HG03175 (cell line): ENCODE data around the gene NKD1.

ENCODE experiments used
- ATAC-seq: cut with Tn5 transposase; IDR thresholded peaks from one replicate; pipeline ENCODE4 v1.9.1; 2021; ENCODE audit warnings: mild to moderate bottlenecking, moderate library complexity; ENCODE audit not compliant: unreplicated experiment

NKD1 gene

DNA sequence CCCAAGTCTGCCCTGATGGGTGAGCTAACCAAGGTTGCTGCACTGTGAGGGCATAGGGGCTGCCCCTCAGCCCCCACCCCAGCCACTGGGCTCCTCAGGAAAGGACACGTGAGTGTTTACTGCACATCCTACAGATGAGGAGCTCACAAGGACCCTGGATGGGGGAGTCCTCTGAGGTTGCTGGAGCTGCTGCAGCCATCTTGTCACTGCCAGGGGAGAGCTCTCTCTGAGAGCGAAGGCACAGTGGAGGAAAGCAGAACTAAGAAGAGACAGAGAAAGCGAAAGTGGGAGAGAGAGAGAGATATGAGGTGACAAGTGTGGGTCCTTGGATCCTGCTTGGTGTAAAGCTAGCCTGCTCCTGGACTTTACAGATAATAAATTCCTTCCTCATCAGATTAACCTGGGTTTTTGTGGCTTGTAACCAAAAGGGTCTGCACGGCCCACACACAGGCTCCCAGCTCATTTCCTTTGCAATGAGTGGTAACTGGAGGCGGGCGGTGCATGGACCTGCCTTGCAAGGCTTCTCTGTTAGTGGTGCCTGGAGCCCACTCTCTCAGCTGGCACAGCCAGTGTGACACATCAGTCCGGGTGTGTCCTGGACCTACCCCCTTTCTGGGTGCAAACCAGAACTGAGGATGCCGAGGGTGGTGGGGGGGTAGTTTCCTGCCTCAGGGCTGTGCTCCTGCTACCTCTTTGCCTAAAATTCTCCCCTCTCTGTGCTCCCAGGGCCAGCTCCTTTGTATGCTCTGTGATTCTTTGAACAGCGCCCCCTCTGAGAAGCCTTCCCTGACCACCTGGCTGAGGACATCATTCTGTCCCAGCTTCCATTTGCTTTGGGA lies 118.7 kb downstream of the NKD1 start:
- ATAC-seq, result peak; percentile 91

DNA sequence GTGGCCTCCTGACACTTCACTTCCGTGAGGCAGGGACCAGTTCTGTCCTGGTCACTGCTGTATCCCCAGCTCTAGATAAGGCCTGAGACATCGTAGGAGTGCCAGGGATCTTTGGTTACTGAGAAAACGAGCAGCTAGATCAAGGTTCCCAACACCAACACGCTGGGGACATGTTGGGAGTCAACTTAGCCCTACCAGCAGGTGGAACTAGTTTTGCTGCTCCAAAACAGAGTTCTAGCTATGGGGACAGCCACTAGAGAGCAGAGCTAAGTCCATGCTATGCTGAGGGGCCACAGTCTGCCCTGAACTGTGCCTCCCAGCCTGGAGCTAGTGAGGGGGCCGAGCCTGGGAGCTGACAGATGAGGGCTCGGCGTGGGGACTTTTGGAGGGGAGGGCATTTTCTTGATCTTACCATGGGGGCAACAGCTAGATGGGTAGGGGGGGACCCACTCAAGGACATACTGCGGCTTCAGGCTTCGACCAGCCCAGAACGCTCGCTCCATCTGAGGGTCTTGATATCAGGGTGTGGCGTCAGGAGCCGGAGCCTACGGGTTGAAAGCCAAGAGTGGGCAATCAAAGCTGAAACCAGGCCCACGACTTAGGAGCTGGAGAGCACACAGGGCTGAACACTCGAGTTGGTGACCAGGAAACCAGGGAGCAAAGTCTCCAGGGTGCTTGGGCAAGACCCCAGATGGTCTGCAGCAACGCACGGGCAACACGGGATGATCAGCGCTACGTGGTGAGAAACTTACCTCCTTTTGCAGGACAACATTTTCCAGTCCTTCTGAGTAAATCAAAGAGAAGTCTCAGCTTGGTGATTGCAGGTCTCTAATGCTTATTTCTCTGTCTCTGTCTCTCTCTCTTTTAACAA lies 119.5 kb downstream of the NKD1 start:
- ATAC-seq, result no peak

DNA sequence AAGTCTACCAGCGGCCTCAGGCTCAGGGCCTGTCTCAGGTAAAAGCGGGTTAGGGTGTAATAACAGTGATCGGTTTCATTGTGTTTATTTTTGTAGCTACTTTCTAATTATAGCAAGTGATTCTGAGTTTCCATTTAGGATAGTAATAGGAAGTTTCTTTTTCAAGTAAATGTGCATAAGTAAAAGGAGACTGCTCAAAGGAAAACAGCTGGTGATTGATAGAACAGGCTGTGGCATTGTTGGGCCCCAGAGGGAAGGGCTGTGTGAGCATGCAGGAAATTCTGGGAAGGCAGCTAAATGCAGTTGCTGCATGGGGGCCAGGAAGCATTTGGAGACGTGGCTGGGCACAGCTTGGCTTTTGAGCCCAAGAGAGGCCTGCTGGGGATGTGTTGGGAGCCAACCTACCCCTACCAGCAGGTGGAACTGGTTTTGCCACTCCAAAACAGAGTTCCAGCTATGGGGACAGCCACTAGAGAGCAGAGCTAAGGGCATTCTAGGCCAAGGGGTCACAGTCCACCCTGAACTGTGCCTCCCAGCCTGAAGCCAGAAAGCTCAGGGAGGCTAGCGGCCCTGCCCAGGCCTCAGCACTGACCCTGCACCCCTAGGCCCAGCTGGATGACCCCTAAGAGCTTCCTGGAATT lies 120.3 kb downstream of the NKD1 start:
- ATAC-seq, result no peak

DNA sequence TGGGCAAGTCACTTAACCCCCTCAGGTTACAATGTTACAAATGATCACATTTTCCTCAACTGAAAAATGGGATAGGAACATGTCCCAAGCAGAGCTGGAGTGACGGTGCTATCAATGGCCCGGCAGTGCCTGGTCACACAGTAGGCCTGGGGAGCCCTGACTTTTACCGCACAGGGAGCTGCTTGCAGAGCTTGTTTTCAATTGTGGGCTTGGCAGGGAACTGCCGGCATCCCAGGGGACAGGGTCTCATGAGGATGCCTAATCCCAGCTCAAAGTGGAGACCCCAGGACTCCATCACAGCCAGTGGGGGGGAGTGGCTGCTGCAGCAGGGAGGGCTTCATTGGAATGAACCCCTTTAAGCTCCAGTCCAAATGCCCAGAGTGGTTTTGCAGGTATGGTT lies 121.5 kb downstream of the NKD1 start:
- ATAC-seq, result no peak

DNA sequence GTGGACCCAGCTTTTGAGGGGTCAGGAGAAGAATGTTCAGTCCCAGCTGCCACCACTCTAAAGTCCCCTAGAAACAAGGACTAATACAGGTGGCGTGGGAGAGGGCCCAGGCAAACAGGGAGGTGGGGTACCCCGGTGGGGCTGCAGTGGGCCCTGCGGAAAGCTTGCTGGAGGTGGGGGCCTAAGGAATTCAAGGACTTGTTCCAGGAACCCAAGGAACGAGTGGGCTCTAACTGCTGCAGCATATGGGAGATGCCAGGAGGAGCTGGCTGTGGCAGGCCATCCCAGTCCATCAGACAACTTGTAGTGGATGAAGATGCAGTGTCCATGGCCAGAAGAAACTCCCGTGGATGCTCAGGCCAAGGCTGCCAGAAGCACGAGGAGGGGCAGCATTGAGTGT lies 122.3 kb downstream of the NKD1 start:
- ATAC-seq, result no peak

DNA sequence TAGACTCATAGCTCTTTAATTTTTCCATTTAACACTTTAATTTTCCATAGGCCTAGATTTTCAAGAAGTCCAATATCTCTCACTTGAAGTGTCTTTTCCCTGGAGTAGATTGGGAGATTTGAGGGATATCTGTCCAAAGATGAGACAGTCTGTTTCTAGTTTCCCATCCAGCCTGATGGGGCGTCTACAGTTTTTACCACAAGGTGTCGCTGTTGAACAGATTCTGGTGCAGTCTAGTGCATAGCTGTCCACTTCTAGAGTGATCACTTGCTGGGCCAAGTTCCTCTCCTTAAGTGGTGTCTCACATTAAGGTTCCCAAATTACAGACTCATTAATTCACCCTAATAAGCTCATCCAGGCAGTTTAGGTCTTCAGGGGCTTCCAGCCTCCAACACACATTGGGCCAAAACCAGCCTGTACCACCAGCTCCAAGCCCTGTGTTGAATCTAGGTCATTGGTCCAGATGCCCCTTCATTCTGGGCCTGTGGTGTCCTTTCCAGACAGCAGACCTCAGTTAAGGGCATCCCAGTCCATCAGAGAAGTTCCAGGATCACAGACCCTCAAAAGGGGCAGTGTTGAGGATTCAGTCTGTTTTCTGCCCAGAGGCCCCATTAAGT lies 123.6 kb downstream of the NKD1 start:
- no peak for ATAC-seq

DNA sequence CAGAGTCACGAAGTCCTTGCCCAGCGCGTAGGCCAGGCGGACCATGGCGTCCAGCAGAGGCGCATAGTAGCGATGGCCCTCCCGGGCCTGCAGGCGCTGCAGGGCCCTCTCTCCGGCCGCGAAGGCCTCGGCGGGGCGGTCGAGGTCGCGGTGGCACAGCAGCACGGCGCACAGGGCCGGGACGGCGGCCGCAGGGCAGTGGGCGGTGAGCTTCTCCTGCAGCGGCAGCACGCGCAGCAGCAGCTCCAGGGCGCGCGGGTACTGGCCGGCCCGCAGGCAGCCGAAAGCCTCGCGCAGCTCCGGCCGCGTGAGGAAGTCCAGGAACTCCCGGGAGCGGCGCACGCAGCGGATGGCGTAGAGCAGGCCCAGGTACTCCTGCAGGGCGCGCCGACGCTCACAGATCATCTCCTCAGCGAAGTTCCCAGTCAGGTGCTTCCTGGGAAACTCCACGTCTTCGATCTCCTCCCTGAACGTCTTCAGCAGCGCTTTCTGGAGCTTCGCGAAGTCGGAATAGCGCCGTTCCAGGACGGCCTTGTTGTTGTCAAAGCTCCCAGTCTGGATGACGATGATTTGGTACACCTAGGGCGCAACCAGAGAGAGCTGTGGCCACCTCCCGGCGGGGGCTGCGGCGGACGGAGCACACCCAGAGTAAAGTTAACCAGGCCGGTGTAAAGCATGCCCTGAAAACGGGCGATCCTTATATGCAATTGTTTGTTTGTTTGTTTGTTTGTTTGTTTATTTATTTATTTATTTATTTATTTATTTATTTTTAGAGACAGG lies 125.5 kb downstream of the NKD1 start:
- no peak for ATAC-seq

DNA sequence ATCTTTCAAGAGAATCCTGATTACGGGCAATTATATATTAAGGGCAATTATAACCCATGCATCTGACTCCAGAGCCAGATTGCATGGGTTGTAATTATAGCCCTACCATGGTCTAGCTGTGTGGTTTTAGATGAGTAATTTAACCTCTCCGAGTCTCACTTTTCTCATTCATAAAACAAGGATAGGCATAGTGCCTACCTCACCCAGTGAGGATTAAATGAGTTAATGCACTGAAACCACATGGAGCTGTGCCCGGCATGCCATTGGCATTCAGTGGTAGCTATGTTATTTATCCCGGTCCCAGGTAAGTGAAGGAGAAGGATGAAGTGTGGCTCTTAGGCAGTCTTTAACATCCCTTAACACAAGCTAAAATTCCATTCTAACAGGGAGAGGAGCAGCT lies 126.6 kb downstream of the NKD1 start:
- ATAC-seq, result no peak

DNA sequence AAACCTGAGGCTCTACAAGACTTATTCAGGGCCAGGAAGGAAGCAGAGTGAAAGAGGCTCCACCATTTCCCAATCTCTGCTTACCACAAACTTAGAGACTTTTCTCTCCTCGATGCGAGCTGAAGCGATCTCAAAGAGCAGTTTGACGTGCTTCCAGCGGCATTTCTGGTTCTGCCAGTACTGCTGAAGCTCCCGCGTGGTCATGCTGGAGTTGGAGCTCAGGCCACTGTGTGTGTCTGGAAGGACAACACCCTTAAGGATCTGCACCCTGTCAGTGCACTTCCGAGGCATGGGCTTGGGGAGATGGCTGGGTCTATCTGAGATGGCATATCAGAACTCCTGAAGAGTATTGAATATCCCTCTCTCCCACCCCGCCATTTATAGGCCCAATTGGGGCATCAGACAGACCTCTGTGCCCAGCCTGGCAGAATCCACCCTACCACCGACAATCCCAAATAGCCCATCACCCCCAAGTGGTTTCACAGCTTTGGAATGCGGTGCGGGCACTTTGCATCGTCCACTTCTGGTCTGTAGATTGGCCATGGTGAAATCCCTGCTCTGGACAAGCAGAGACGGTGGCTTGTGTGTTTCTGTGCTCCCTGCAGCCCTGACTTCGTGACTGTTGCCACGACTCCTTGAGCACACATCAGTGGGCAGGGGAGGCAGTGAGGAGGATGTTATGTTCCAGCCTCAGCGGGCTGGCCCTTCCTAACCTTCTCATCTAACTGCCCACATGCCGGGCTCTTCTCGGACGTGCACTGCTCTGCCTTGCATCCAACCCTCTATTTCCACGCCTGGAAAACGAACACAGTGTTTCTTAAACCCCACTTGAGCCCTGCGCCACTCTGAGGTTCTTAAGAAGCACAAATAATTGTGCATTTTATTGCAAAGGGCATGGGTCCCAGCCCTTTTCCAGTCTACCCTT lies 127.8 kb downstream of the NKD1 start:
- no peak for ATAC-seq

DNA sequence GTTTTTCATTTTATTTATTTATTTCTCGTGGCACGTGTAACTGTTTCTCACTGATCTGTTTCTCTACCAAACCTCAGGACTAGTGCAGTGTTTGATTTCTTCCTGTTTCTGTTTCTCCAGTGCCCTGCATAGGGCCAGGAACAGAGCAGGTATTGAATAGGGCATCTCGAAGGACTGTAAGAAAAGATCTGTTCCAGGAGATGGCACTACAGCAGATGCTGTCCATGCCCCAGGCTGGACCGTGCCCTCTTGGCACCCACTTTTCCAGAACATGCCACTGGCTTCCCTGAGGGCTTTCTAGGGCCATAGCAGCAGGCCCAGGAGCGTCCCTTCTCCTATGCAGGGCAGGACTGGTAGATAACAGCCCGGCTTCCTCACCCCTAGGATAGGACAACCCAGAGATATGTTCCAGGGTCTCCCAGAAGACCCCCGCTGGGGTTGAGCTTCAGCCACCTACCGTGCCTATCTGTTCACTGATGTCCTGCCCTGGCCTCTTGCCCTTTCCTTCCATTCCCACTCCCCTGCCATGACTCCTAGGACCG lies 128.6 kb downstream of the NKD1 start:
- no peak for ATAC-seq

DNA sequence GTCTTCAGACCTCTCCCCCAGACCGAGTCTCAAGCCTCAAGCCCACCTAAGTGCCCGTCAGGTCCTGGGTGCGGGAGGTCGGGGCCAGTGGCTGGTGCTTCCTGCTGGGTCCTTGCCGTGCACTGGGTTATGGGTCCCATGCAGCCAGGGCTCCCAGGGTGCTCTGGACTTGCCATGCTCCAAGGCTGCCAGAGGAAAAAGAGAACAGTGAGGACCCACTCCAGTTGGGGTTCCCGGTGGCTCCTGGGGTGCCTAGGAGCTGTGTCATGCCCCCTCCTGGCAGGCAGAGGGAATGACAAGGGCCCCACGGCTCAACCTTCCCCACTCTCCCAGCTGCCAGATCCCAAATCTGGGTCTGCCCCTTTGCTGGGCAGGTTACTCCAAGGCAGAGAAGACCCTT lies 129.2 kb downstream of the NKD1 start:
- no peak for ATAC-seq

DNA sequence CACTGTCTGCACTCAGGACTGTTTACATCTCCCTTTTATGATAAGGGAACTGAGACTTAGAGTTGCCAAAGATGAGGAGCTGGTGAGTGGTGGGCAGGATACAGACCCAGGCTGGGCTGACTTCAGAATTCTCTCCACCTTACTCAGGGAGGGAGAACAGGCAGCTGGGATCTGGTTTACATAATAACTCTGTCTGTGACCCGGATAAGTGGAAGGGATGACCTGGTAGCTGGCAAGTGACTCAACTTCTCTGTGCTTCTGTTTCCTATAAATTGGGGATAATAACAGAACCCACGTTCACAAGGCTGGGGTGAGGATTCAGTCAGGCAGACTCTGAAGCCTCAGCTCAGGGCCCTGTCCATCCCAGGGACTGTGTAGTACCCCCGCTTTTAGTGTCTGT lies 130.3 kb downstream of the NKD1 start:
- ATAC-seq, result no peak

DNA sequence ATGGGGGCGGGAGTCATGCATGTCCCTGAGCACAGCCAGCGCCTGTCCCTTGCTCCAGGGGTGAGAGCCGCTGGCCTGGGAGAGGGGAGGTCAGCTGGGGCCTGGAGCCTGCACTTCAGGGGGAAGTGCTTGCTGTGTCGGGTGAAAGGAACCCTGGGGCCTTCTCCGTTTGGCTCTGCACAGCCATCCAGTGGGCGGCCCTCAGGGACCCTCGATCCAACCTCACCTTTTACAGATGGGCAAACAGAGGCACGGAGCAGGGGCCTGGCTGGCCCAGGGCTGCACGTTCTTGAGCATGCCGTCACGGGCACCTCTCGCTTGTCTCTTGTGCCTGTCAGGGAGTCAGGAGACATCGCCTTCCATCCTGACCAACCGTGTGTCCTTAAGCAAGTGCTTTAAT lies 131.1 kb downstream of the NKD1 start:
- ATAC-seq, result no peak

DNA sequence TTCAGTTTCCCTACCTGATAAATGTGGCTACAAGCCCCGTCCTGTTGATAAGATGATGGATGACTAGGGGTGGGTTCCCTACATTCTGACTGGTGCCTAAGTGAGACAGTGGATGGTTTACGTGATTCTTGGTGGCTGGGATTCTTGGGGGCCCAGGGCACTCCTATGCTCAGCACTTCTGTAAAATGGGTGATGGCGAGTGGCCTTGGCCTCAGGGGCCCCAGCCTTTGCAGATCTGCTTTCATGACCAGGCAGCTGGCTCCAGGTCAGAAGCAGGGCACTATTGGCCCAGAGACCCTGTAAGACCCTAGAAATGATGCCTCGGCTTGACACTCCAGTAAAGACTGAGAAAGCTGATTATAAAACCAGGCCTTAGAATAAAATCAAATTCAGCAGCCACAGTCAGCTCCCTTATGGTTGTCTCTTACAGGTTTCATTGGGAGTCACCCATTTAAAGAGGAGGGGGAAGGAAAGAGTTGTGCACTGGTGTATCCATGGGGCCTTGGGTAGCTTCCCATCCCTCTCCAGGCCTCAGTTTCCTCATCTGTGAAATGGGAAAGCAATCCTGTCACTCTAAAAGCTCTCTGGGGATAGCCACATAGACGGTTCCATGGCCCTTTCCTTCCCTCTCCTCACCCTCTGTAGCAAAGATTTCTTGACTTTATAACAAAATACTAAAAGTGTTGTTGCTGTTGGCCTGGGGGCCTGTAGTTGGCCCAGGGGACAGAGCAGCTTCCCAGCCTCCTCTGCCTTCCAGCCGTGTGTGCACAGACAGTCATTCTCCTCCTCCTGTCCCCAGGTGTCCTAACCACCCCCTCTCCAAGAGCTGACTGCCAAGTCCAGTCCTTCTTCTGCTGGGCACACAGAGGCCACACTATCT lies 131.7 kb downstream of the NKD1 start:
- no peak for ATAC-seq

DNA sequence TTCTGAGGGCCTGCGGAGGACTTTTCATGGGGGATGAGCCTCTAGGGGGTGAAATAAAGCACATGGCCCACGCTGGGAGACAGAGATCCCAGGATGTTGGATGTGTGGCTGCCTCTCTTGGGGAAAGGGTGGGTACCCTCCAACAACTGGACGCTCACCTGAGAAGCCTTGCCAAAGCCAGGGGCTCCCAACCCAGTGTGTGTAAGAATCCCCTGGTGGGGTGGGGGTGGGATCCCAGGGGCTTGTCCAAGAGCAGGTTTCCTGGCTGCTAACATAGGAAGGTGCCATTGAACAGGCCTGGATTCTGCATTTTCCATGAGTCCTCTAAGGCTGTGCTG lies 132.3 kb downstream of the NKD1 start:
- no peak for ATAC-seq

DNA sequence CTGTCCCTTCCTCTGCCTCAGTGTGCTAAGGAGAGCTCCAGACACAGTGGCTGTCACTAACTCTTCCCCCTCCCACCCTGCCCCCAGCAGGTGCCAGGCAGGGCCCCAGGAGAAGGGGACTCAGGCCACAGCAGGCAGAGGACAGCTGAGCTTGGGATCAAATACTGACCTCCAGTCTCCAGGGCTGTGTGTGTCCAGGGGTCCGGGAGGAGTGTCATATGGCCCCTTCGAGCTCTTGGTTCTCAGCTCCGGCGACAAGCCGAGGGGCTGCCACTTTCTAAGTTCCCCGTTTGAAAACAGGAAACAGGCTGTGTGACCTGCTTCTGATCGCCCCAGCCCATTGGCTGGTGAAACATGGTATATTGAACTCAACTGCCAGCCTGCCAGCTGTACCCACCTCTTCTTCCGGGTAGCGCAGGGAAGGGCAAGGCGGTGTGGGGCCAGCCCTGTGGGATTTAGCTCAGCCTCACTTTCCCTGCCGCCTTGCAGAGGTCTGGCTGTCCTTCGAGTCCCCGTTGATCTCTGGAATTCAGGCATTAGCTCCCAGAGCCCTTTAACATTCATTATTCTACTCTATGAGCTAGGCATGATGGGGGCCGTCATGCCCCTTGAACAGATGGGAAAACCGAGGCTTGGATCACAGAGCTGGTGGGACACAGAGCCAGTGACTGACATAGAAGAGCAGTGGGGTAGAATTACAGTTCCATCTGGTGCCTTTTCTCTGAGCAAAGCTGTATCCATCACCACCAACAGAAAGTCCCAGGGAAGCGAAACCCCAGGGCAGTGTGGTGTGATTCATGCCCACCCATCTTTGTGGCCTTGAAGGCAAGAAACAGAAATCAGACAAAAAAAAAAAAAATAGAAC lies 133.1 kb downstream of the NKD1 start, which contains the start of gene SNX20:
Gene SNX20 (minus strand): TSS at position 292 of the 865 bp plus-strand sequence. CDS start 3,786 bp downstream, outside the sequence.
- peak; percentile 56 for ATAC-seq
